Stomach (tissue), 9 donors: ENCODE data around the gene CPZ. TPM values are rescaled to one million over a fixed set of nuclear protein-coding genes. Genes with fewer than 3 reads are reported as not detected.

Experiments used
- DNase-seq, 2 donors: peaks; one replicate each; pipeline versions ENCODE4 v3.0.0 to v3.0.0-alpha.2; 2013 to 2019
- H3K27ac ChIP-seq, 5 donors: fragments of 200-600 bp in 4 of 5; sonication (generic) in 4 of 5; one replicate each; pipeline ENCODE4 v1.5.1; 2013 to 2019; ENCODE audit warnings: mild to moderate bottlenecking in 1 of 5, moderate library complexity in 1 of 5
- H3K27me3 ChIP-seq, 3 donors: fragments of 200-600 bp; sonication (generic); one replicate each; pipeline ENCODE4 v1.5.1; 2017 to 2019; ENCODE audit warnings: mixed run types in 1 of 3
- H3K36me3 ChIP-seq, 4 donors: fragments of 200-600 bp; sonication (generic); 1 replicate in 3 of 4; 2 replicates in 1 of 4; pipeline ENCODE4 v1.5.1; 2016 to 2019
- H3K4me1 ChIP-seq, 4 donors: fragments of 200-600 bp; sonication (generic); one replicate each; pipeline ENCODE4 v1.5.1; 2016 to 2019
- H3K4me3 ChIP-seq, 4 donors: fragments of 200-600 bp; sonication (generic) in 3 of 4; one replicate each; pipeline ENCODE4 v1.5.1; 2016 to 2019; ENCODE audit warnings: mild to moderate bottlenecking in 1 of 4
- H3K9me3 ChIP-seq, 4 donors: fragments of 200-600 bp; sonication (generic); one replicate each; pipeline ENCODE4 v1.5.1; 2016 to 2019
- EP300 ChIP-seq: sonication (generic); formaldehyde crosslinking; IDR thresholded peaks from one replicate; pipeline ENCODE4 v1.6.1; 2017; ENCODE audit warnings: antibody characterized with exemption
- POLR2A ChIP-seq, 4 donors: fragments of 450-650 bp; IDR thresholded peaks; one replicate each; pipeline ENCODE4 v1.6.1; 2016; ENCODE audit warnings: antibody characterized with exemption in 4 of 4, control low read depth in 2 of 4, mild to moderate bottlenecking in 1 of 4, moderate library complexity in 1 of 4
- POLR2AphosphoS5 ChIP-seq, 3 donors: sonication (generic); formaldehyde crosslinking; IDR thresholded peaks; one replicate each; pipeline ENCODE4 v1.6.1; 2016; ENCODE audit warnings: antibody characterized with exemption in 3 of 3
- WGBS, 5 donors: extraction: QIAGEN DNeasy Blood & Tissue Kit in 3 of 5; methylation state at CpG; one replicate each; pipeline versions ENCODE4 v1.1.5 to v1.1.7; 2013 to 2018; 5-methylcytosine and 5-hydroxymethylcytosine counted together
- intact Hi-C: fragments of 100-400 bp; cut with DNase I; formaldehyde crosslinking; loops from one replicate; pipeline ENCODE4 v1.15.1; 2023; ENCODE audit warnings: low total_unique reads
- polyA plus RNA-seq, 3 donors: library from polyadenylated mRNA; stranded (reverse); fragments of 200-250 nt; gene quantifications; one replicate each; pipeline ENCODE4 v1.2.3, GENCODE V29; 2013
- total RNA-seq, 5 donors: library from RNA; depleted of rRNA; stranded (reverse); fragments of >200 nt; gene quantifications; one replicate each; pipeline versions ENCODE4 v1.1.0 to v1.2.3, GENCODE V29; 2014 to 2016
- TF ChIP-seq, protein P1 (sequence below), 7 experiments: fragments of 450-650 bp in 4 of 7; fragments of 200-600 bp in 3 of 7; sonication (generic) in 3 of 7; IDR thresholded peaks; one replicate each; pipeline ENCODE4 v1.5.1; 2016 to 2019; ENCODE audit warnings: antibody characterized with exemption in 7 of 7, control low read depth in 2 of 7, mild to moderate bottlenecking in 1 of 7
- donor health status: healthy with polysubstance abuse.
- donor health status: Bipolar disorder and iron deficiency.
- donor health status: healthy.

The CPZ gene
- total and polyA plus RNA-seq, 8 donors, result 0.25 to 13.2 (median 3.3) TPM; not detected in 2

DNA sequence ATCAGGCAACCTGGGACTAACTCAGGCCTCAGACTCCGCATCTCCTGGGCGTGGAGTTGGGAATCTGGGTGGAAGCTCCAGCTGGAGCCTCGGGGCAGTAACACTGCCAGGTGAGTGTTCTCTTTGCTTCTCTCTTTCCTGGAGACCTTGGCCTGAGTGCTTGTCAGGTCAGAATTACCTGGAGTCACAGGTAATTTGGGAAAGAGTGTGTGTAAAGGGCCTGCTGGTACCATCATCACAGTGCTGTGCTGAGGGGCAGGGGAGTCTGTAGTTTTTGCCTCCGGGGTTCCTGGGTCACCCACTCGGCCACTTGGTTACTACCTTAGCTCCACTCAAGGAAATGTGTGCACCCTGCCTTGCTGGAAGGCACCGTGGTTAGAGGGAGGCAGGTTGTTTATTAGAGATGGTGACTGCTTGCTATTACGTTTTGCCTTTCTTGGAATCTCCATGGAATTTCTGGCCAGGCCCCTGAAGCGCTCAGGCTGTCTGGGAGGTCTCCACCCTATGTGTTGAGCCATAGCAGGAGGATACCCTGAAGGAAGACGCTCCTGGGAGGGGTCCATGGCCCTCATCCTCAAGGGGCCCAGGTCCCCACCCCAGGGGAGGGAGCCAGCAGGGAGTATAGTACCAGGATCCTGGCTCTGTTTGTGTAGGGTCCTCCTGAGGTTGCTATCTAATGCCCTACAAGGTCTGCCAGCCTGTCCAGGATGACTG is 9.5 kb upstream of the CPZ start:
- Histone ChIP-seq H3K36me3 (no peaks in the 10 kb centered on the region), H3K4me3 (no peak overlapping the region), H3K9me3 (peaks cover 0 to 7% (median 0%) of the 10 kb centered on the region in 4 donors), H3K4me1 (peaks cover 0 to 8% (median 0%) of the 10 kb centered on the region in 4 donors), H3K27me3 (peaks cover 19 to 99% (median 56%) of the 10 kb centered on the region in 3 donors), H3K27ac (no peak overlapping the region)
- WGBS, 5 donors, result 64 to 74% (median 69%) methylated on average over 6 to 9 of the region's 9 CpGs
- no peak for DNase-seq
- TF ChIP-seq POLR2AphosphoS5 (IDR thresholded peaks at IDR 0.05), result no peak
- no peak for TF ChIP-seq EP300
- TF ChIP-seq, protein P1, sequence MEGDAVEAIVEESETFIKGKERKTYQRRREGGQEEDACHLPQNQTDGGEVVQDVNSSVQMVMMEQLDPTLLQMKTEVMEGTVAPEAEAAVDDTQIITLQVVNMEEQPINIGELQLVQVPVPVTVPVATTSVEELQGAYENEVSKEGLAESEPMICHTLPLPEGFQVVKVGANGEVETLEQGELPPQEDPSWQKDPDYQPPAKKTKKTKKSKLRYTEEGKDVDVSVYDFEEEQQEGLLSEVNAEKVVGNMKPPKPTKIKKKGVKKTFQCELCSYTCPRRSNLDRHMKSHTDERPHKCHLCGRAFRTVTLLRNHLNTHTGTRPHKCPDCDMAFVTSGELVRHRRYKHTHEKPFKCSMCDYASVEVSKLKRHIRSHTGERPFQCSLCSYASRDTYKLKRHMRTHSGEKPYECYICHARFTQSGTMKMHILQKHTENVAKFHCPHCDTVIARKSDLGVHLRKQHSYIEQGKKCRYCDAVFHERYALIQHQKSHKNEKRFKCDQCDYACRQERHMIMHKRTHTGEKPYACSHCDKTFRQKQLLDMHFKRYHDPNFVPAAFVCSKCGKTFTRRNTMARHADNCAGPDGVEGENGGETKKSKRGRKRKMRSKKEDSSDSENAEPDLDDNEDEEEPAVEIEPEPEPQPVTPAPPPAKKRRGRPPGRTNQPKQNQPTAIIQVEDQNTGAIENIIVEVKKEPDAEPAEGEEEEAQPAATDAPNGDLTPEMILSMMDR (IDR thresholded peaks at IDR 0.05), result no peak
- TF ChIP-seq POLR2A (IDR thresholded peaks at IDR 0.05), result no peak
- intact Hi-C loops, result no loop called here

DNA sequence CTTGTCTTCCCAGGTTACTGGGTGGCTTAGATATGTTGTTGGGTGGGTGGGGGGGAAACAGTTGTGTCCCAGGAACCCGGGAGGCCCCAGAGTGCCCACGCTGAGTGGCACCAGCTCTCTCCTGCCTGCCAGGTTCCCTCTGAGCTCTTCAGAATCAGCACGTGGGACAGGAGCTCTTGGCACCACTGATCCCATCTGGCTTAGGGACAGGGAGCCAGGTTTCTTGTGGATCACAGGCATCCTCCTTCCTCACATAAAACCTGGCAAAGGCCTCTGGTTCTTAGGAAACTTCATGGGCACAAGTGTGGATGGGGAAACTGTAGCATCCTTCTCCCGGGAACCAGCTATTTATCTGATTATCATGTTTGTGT is 8.9 kb upstream of the CPZ start:
- DNase-seq, result no peak
- H3K36me3 ChIP-seq, result no peaks in the 10 kb centered on the region
- peaks cover 0 to 7% (median 0%) of the 10 kb centered on the region in 4 donors for H3K9me3 ChIP-seq
- no peak overlapping the region for H3K4me3 ChIP-seq
- H3K27me3 ChIP-seq, result peaks cover 19 to 99% (median 52%) of the 10 kb centered on the region in 3 donors
- intact Hi-C loops, result no loop called here
- WGBS, 5 donors, result 47 to 61% (median 54%) methylated on average over 4 of the region's 4 CpGs
- peaks cover 0 to 8% (median 0%) of the 10 kb centered on the region in 4 donors for H3K4me1 ChIP-seq
- no peak for TF ChIP-seq POLR2A (IDR thresholded peaks at IDR 0.05)
- no peak for TF ChIP-seq POLR2AphosphoS5 (IDR thresholded peaks at IDR 0.05)
- no peak for TF ChIP-seq EP300
- TF ChIP-seq, protein P1 (IDR thresholded peaks at IDR 0.05), result no peak
- H3K27ac ChIP-seq, result no peak overlapping the region

DNA sequence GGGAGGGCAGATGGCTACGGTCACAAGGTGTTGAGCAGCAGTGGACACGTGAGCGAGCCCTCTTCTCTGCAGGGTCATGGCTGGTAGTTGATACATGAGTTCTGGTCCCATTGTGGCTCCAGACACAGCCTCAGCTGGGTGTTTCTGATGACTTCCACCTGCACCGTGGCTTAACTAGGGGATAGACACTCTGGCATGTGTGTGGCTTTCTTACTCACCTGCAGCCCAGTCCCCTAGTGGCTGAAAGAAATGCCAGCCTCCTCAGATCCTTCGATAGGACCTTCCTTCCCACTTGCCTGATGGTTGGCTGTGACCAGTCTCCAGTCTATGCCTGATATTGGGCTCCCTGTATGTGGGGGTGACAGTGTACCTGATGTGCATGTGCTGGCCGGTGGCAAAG is 7.4 kb upstream of the CPZ start:
- H3K4me3 ChIP-seq, result no peak overlapping the region
- intact Hi-C loops, result no loop called here
- no peak overlapping the region for H3K27ac ChIP-seq
- H3K36me3 ChIP-seq, result no peaks in the 10 kb centered on the region
- TF ChIP-seq, protein P1 (IDR thresholded peaks at IDR 0.05), result no peak
- no peak for TF ChIP-seq POLR2A (IDR thresholded peaks at IDR 0.05)
- no peak for TF ChIP-seq POLR2AphosphoS5 (IDR thresholded peaks at IDR 0.05)
- TF ChIP-seq EP300, result no peak
- DNase-seq, result no peak
- WGBS, 5 donors, result 38 to 53% (median 44%) methylated on average over 3 to 6 of the region's 6 CpGs
- peaks cover 17 to 96% (median 40%) of the 10 kb centered on the region in 3 donors for H3K27me3 ChIP-seq
- H3K9me3 ChIP-seq, result peaks cover 0 to 7% (median 0%) of the 10 kb centered on the region in 4 donors
- peaks cover 0 to 7% (median 0%) of the 10 kb centered on the region in 4 donors for H3K4me1 ChIP-seq

DNA sequence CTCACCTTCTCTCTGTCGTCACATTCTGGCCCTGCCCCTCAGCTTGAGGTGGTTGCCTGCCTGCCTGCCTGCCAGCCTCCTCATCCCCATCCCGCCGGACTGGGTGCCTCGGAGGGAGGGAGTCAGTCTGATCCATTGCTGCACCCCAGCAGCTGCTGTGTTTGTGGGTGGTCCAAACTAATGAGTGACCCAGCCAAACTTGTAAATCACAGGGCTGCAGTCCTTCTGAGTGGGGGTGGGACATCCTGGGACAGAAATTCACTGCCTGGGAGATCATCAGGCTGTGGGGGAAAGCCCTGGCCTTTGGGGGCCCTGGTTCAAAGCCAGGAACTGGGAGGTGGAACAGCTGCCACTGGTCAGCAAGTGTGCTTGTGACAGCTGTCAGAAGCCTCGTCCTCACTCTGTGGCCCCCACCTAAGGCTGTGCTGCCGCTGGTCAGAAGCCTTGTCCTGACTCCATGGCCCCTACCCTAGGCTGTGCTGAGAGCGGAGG is 6.8 kb upstream of the CPZ start:
- Histone ChIP-seq H3K4me3 (no peak overlapping the region), H3K27ac (no peak overlapping the region), H3K27me3 (peaks cover 12 to 96% (median 35%) of the 10 kb centered on the region in 3 donors), H3K4me1 (peaks cover 0 to under 1% (median 0%) of the 10 kb centered on the region in 4 donors), H3K36me3 (no peaks in the 10 kb centered on the region), H3K9me3 (peaks cover 0 to 6% (median 0%) of the 10 kb centered on the region in 4 donors)
- no peak for DNase-seq
- 39 to 100% (median 57%) methylated on average over 1 to 7 of the region's 7 CpGs for WGBS, 5 donors
- intact Hi-C loops, result no loop called here
- TF ChIP-seq EP300, result no peak
- TF ChIP-seq, protein P1 (IDR thresholded peaks at IDR 0.05), result no peak
- TF ChIP-seq POLR2AphosphoS5 (IDR thresholded peaks at IDR 0.05), result no peak
- no peak for TF ChIP-seq POLR2A (IDR thresholded peaks at IDR 0.05)
